ENCODE data around the gene EXOSC6. TPM values are rescaled to one million over a fixed set of nuclear protein-coding genes. Genes with fewer than 3 reads are reported as not detected.

EXOSC6 gene
- total RNA-seq, 1 experiment from 2014 or later = 41.6 TPM

GRCh38 chr16:70252355-70252988 lies 732 bp upstream of the EXOSC6 start:
- Histone ChIP-seq H2BK20ac (ENCODE audit: low read depth, low read length, poor library complexity, severe bottlenecking) (no peak overlapping the region), H3T11ph (ENCODE audit: low read length) (no peak overlapping the region), H2BK15ac (ENCODE audit: low read depth, low read length) (no peak overlapping the region), H2BK12ac (ENCODE audit: insufficient read length, low read depth, low read length) (no peak overlapping the region), H3K23ac (ENCODE audit: insufficient read length, low read depth, low read length) (no peak overlapping the region), H3K79me1 (ENCODE audit: insufficient read depth, low read depth, low read length, poor library complexity, severe bottlenecking) (no peaks in the 10 kb centered on the region), H4K8ac (replicated peaks; ENCODE audit: insufficient read length, low read depth, low read length) (no peak overlapping the region), H2AFZ (ENCODE audit: low read length) (no peak overlapping the region), H3K9ac (ENCODE audit: extremely low read depth, insufficient read length, low read length) (no peak overlapping the region), H4K5ac (ENCODE audit: insufficient read length, low read depth, low read length) (no peak overlapping the region), H3K23me2 (ENCODE audit: insufficient read length, low read depth, low read length, poor library complexity, severe bottlenecking) (no peaks in the 10 kb centered on the region), H4K91ac (ENCODE audit: insufficient read length, low read depth, low read length) (no peak overlapping the region), H3K4me1 (ENCODE audit: insufficient read depth, low read length) (no peaks in the 10 kb centered on the region), H3K4ac (ENCODE audit: low read depth, low read length) (no peak overlapping the region), H2BK5ac (ENCODE audit: insufficient read length, low read length) (no peak overlapping the region), H3K27ac (ENCODE audit: insufficient read length, low read depth, low read length) (no peak overlapping the region), H2AK5ac (ENCODE audit: insufficient read length, low read length) (no peak overlapping the region), H2BK120ac (ENCODE audit: low read depth, low read length, poor library complexity, severe bottlenecking) (no peak overlapping the region), H4K20me1 (ENCODE audit: control insufficient read depth, insufficient read depth, insufficient read length) (no peaks in the 10 kb centered on the region), H3K14ac (ENCODE audit: insufficient read depth, low read length) (no peak overlapping the region), H3K56ac (ENCODE audit: insufficient read length, low read depth, low read length) (no peak overlapping the region), H3K4me2 (ENCODE audit: insufficient read depth, insufficient read length, low read length) (no peak overlapping the region), H3K27me3 (ENCODE audit: insufficient read depth, low read length) (no peaks in the 10 kb centered on the region), H3K9me3 (ENCODE audit: control insufficient read depth, low read depth, low read length) (no peaks in the 10 kb centered on the region), H3K79me2 (ENCODE audit: insufficient read depth, low read length) (peaks cover 2% of the 10 kb centered on the region; the same call in 1 of the 2 replicates), H3K18ac (ENCODE audit: insufficient read length, low read depth, low read length) (no peak overlapping the region)
- DNase-seq = peak; percentile 81
- TF ChIP-seq CTCF (conservative IDR thresholded peaks at IDR 0.05) = peak; percentile 82
- peak overlapping the region; percentile 85 to 88; a peak in 4 of 5 replicates for H3K4me3 Mint-ChIP-seq
- H3K27me3 Mint-ChIP-seq (ENCODE audit: low read depth) = peaks cover 1% of the 10 kb centered on the region; the same call in 1 of the 2 replicates
- no peaks in the 10 kb centered on the region for H3K9me3 Mint-ChIP-seq
- no CpG with 5 or more reads among the region's 21 CpGs for WGBS (ENCODE audit: extremely low coverage, insufficient read length, low lambda C conversion rate)
- H3K27ac Mint-ChIP-seq = peak overlapping the region in 2 of 3 experiments; percentile 75 to 97; a peak in 6 of 7 replicates
- peaks cover 40 to 70% (median 57%) of the 10 kb centered on the region in 3 experiments for H3K36me3 Mint-ChIP-seq (ENCODE audit: insufficient read depth in 1 of 3, low read depth in 3 of 3)
- H3K4me1 Mint-ChIP-seq = peaks cover 7 to 11% of the 10 kb centered on the region in 2 experiments
